Adrenal gland (tissue), 12 donors: ENCODE data around the gene KRTCAP3. TPM values are rescaled to one million over a fixed set of nuclear protein-coding genes. Genes with fewer than 3 reads are reported as not detected.

Experiments
- DNase-seq, 7 donors: peaks; one replicate each; pipeline ENCODE4 v3.0.0-alpha.2; 2019 to 2020
- H3K27ac ChIP-seq, 5 donors: fragments of 200-600 bp; sonication (generic) in 4 of 5; 1 replicate in 3 of 5; 2 replicates in 2 of 5; pipeline versions ENCODE4 v1.5.1 to v1.8.0; 2016 to 2020; ENCODE audit warnings: mild to moderate bottlenecking in 1 of 5
- H3K27me3 ChIP-seq: fragments of 200-600 bp; 2 replicates; pipeline ENCODE4 v1.8.0; 2021
- H3K36me3 ChIP-seq, 2 donors: fragments of 200-600 bp; replicated peaks in 1 of 2; 1 replicate in 1 of 2; 2 replicates in 1 of 2; pipeline versions ENCODE4 v1.5.1 to v1.8.0; 2018 to 2022
- H3K4me1 ChIP-seq, 2 donors: fragments of 200-600 bp; replicated peaks in 1 of 2; 1 replicate in 1 of 2; 2 replicates in 1 of 2; pipeline versions ENCODE4 v1.5.1 to v1.8.0; 2018 to 2021
- H3K4me3 ChIP-seq, 4 donors: fragments of 200-600 bp; sonication (generic) in 3 of 4; one replicate each; pipeline ENCODE4 v1.5.1; 2016 to 2018
- H3K9me3 ChIP-seq, 3 donors: fragments of 200-600 bp; sonication (generic) in 1 of 3; replicated peaks in 1 of 3; 1 replicate in 2 of 3; 2 replicates in 1 of 3; pipeline versions ENCODE4 v1.5.1 to v1.8.0; 2016 to 2021
- POLR2A ChIP-seq, 2 donors: fragments of 450-650 bp; IDR thresholded peaks; one replicate each; pipeline ENCODE4 v1.6.1; 2017; ENCODE audit warnings: antibody characterized with exemption in 2 of 2, mild to moderate bottlenecking in 2 of 2, moderate library complexity in 1 of 2
- WGBS, 4 donors: extraction: QIAGEN DNeasy Blood & Tissue Kit in 2 of 4; methylation state at CpG; one replicate each; pipeline versions ENCODE4 v1.1.5 to v1.1.7; 2013 to 2017; 5-methylcytosine and 5-hydroxymethylcytosine counted together
- intact Hi-C, 2 donors: fragments of 100-400 bp; cut with DNase I; formaldehyde crosslinking; loops; one replicate each; pipeline versions ENCODE4 v1.14.1 to v1.15.0; 2022 to 2023
- polyA plus RNA-seq, 3 donors: library from polyadenylated mRNA; stranded (reverse); fragments of 200-250 nt in 2 of 3; fragments of 350-450 nt in 1 of 3; fragmentation: Illumina TruSeq in 1 of 3; extraction: RNeasy Lipid Tissue Mini Kit (QIAGEN cat#74804) in 1 of 3; gene quantifications; one replicate each; pipeline ENCODE4 v1.2.3, GENCODE V29; 2013 to 2014
- total RNA-seq, 9 donors: library from RNA; depleted of rRNA in 4 of 9; stranded (reverse); fragments of >200 nt in 4 of 9; fragments of 120-200 nt in 1 of 9; fragmentation: NEBNext Ultra II Directional in 1 of 9; extraction: Animal tissue kit (Norgen Biotek cat#: 25700) in 1 of 9; gene quantifications; one replicate each; pipeline versions ENCODE4 v1.1.0 to v1.2.4, GENCODE V29; 2013 to 2023
- TF ChIP-seq, protein P1 (sequence below), 6 experiments: fragments of 450-650 bp in 4 of 6; fragments of 200-600 bp in 2 of 6; sonication (generic) in 1 of 6; IDR thresholded peaks; 1 replicate in 5 of 6; 2 replicates in 1 of 6; pipeline versions ENCODE4 v1.5.1 to v1.8.0; 2016 to 2021; ENCODE audit warnings: antibody characterized with exemption in 6 of 6, mild to moderate bottlenecking in 2 of 6, moderate library complexity in 1 of 6
- donor health status: healthy with polysubstance abuse.
- donor health status: Bipolar disorder and iron deficiency.
- donor health status: DM: yes; HTN: yes; CAD: no.
- donor health status: DM: no; HTN: no; CAD: no.
- donor health status: DM: no; HTN: no; CAD: no.
- donor health status: DM: yes; HTN: yes; CAD: no.

Gene KRTCAP3
- total and polyA plus RNA-seq, 12 donors: 1.2 to 8.2 (median 4.4) TPM

DNA sequence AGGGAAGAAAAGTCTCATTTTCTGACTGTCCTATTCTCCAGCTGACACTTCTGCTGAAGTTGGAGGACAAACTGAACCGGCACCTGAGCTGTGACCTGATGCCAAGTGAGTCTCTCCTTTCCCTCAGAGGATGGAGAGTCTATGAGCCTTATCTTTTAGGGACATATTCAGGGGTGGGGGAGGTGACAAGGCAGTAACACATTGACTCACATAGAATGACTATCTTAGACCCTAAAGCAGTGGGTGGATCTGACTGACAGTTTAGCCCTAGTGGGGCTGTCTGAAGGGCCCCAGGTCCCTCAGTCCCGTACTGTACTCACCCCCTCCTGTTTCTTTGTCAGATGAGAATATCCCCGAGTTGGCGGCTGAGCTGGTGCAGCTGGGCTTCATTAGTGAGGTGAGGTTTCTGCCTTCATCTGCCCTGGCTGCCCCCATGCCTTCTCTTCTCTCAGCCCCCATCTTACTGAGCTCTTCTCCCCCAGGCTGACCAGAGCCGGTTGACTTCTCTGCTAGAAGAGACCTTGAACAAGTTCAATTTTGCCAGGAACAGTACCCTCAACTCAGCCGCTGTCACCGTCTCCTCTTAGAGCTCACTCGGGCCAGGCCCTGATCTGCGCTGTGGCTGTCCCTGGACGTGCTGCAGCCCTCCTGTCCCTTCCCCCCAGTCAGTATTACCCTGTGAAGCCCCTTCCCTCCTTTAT lies 805 bp upstream of the KRTCAP3 start:
- Histone ChIP-seq H3K4me1 (no peaks in the 10 kb centered on the region), H3K4me3 (no peak overlapping the region), H3K27ac (no peak overlapping the region), H3K9me3 (no peaks in the 10 kb centered on the region), H3K36me3 (peaks cover 0 to 57% of the 10 kb centered on the region in 2 donors), H3K27me3 (no peaks in the 10 kb centered on the region)
- TF ChIP-seq POLR2A (IDR thresholded peaks at IDR 0.05): no peak
- TF ChIP-seq, protein P1, sequence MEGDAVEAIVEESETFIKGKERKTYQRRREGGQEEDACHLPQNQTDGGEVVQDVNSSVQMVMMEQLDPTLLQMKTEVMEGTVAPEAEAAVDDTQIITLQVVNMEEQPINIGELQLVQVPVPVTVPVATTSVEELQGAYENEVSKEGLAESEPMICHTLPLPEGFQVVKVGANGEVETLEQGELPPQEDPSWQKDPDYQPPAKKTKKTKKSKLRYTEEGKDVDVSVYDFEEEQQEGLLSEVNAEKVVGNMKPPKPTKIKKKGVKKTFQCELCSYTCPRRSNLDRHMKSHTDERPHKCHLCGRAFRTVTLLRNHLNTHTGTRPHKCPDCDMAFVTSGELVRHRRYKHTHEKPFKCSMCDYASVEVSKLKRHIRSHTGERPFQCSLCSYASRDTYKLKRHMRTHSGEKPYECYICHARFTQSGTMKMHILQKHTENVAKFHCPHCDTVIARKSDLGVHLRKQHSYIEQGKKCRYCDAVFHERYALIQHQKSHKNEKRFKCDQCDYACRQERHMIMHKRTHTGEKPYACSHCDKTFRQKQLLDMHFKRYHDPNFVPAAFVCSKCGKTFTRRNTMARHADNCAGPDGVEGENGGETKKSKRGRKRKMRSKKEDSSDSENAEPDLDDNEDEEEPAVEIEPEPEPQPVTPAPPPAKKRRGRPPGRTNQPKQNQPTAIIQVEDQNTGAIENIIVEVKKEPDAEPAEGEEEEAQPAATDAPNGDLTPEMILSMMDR (IDR thresholded peaks at IDR 0.05): no peak
- intact Hi-C loops: no loop called here
- no peak for DNase-seq
- 74 to 93% (median 87%) methylated on average over 10 of the region's 10 CpGs for WGBS, 4 donors

DNA sequence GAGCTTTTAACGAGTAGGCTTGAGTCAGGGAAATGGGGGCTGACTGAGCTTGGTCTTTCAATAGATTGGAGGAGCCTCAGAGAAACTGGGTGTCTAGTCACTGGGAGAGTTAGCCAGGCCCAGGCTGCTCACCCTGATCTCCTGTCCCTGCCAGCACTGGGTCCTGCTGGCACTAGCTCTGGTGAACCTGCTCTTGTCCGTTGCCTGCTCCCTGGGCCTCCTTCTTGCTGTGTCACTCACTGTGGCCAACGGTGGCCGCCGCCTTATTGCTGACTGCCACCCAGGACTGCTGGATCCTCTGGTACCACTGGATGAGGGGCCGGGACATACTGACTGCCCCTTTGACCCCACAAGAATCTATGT lies 720 bp downstream of the KRTCAP3 start:
- intact Hi-C loops: no loop called here
- H3K27me3 ChIP-seq: no peaks in the 10 kb centered on the region
- no peak overlapping the region for H3K4me3 ChIP-seq
- no peaks in the 10 kb centered on the region for H3K4me1 ChIP-seq
- H3K27ac ChIP-seq: peak overlapping the region in 2 of 5 donors; percentile 20 to 30
- WGBS, 4 donors: 70 to 88% (median 79%) methylated on average over 2 to 6 of the region's 6 CpGs
- H3K9me3 ChIP-seq: no peaks in the 10 kb centered on the region
- peak in 2 of 7 donors; percentile 7 to 22 for DNase-seq
- peaks cover 0 to 50% of the 10 kb centered on the region in 2 donors for H3K36me3 ChIP-seq
- TF ChIP-seq POLR2A (IDR thresholded peaks at IDR 0.05): no peak
- TF ChIP-seq, protein P1 (IDR thresholded peaks at IDR 0.05): no peak

DNA sequence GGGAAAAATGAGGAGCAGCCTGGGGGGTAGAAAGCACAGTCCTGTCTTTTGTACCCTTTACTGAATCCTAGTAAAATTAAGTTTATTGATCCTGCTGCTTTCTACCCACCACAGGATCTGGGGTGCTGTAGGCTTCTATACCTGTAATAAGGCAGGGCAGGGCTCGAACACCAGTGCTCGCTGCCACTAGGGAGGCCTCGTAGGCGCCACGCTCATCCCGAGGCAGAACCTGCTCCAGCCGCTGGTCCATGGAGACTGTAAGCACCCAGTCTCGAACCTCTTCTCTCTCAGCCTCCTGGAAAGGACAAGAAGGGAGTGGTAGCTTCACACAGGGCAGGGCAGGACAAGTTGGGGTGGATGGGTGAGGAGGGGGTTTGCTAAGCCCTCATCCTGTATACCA lies 3.0 kb downstream of the KRTCAP3 start:
- no peak overlapping the region for H3K27ac ChIP-seq
- no peak for DNase-seq
- no peaks in the 10 kb centered on the region for H3K4me1 ChIP-seq
- no peak overlapping the region for H3K4me3 ChIP-seq
- TF ChIP-seq, protein P1 (IDR thresholded peaks at IDR 0.05): no peak
- no peak for TF ChIP-seq POLR2A (IDR thresholded peaks at IDR 0.05)
- H3K9me3 ChIP-seq: no peaks in the 10 kb centered on the region
- intact Hi-C loops: no loop called here
- peaks cover 0 to 49% of the 10 kb centered on the region in 2 donors for H3K36me3 ChIP-seq
- H3K27me3 ChIP-seq: no peaks in the 10 kb centered on the region
- WGBS, 4 donors: 85 to 96% (median 93%) methylated on average over 8 of the region's 8 CpGs

DNA sequence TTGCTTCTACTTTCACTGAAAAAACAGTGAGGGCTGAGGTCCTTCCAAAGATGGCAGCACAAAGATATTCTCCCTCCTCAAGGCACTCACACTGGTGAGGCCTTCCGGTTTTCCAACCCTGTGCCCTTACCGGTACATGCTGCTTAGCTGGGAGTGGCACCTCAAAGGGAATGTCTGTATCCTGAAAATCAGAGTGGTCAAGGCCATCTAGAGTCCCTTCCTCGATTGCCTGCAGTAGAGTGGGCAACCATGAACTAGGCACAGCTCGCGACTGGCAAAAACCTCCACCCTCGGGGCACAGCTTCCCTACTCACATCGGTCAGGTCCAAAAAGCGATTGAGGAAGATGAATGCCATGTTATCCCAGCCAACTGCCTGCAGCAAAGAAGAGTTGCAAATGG lies 3.4 kb downstream of the KRTCAP3 start:
- WGBS, 4 donors: 87 to 100% (median 91%) methylated on average over 3 to 8 of the region's 8 CpGs
- Histone ChIP-seq H3K36me3 (peaks cover 0 to 44% of the 10 kb centered on the region in 2 donors), H3K9me3 (no peaks in the 10 kb centered on the region), H3K27ac (no peak overlapping the region), H3K4me3 (no peak overlapping the region), H3K27me3 (no peaks in the 10 kb centered on the region), H3K4me1 (no peaks in the 10 kb centered on the region)
- intact Hi-C loops: no loop called here
- no peak for DNase-seq
- no peak for TF ChIP-seq POLR2A (IDR thresholded peaks at IDR 0.05)
- TF ChIP-seq, protein P1 (IDR thresholded peaks at IDR 0.05): no peak
